Frontal cortex (tissue), 4 donors: ENCODE results near the gene KIF17. TPM values are rescaled to one million over a fixed set of nuclear protein-coding genes. Genes with fewer than 3 reads are reported as not detected.
A peak's percentile ranks its signal among the peaks of the same experiment; 100 is the strongest.

Source experiments
- DNase-seq, 2 donors: peaks; one replicate each; pipeline ENCODE4 v3.0.0; 2012; ENCODE audit warnings: low spot score in 2 of 2
- FAIRE-seq: peaks from 2 replicates; lab custom pipeline; 2012; peaks lifted over from hg19 to GRCh38; lab: Jason Lieb, UNC
- total RNA-seq: library from RNA; depleted of rRNA; stranded (reverse); fragments of >200 nt; gene quantifications from one replicate; pipeline ENCODE4 v1.2.3, GENCODE V29; 2014
- donor health status: control.
- donor health status: control.
- donor health status: control.

KIF17 gene
- total RNA-seq, 1 donor from 2014 or later, result 10.2 TPM

GRCh38 chr1:20666146-20666545 is 51.7 kb downstream of the KIF17 start:
- FAIRE-seq, result no peak
- no peak for DNase-seq

- DNase-seq (no peak), FAIRE-seq (no peak)
Observed at GRCh38 chr1:20665726-20666125, 52.1 kb downstream of the KIF17 start.

GRCh38 chr1:20663969-20664715 is 53.7 kb downstream of the KIF17 start:
- FAIRE-seq (no peak), DNase-seq (no peak)

- FAIRE-seq (no peak), DNase-seq (no peak)
Observed at GRCh38 chr1:20663365-20663764, 54.4 kb downstream of the KIF17 start.

GRCh38 chr1:20662110-20662475 is 55.7 kb downstream of the KIF17 start:
- FAIRE-seq, result no peak
- DNase-seq, result no peak

GRCh38 chr1:20661207-20662109 is 56.3 kb downstream of the KIF17 start, which contains the start of gene DDOST:
TSS of gene DDOST (minus strand) at chr1:20661369. CDS start at chr1:20661350, 19 bp downstream.
- DNase-seq (peak; percentile 92 to 98), FAIRE-seq (peak; percentile 89)

GRCh38 chr1:20660847-20661206 is 57.0 kb downstream of the KIF17 start:
- FAIRE-seq, result no peak

GRCh38 chr1:20660363-20660762 is 57.4 kb downstream of the KIF17 start:
- FAIRE-seq (no peak), DNase-seq (no peak)

More at GRCh38 chr1:20660847-20661206, 57.0 kb downstream of the KIF17 start:
- DNase-seq, result no peak

- DNase-seq, result no peak
- no peak for FAIRE-seq
Observed at GRCh38 chr1:20658166-20658915, 59.5 kb downstream of the KIF17 start.

GRCh38 chr1:20657024-20657423 is 60.8 kb downstream of the KIF17 start:
- DNase-seq (no peak), FAIRE-seq (no peak)

GRCh38 chr1:20654104-20654690 is 63.6 kb downstream of the KIF17 start:
- FAIRE-seq (no peak), DNase-seq (peak in 1 of 2 donors; percentile 41)

- no peak for FAIRE-seq
- DNase-seq, result no peak
Observed at GRCh38 chr1:20652300-20652699, 65.5 kb downstream of the KIF17 start.

GRCh38 chr1:20648946-20649345 is 68.9 kb downstream of the KIF17 start:
- no peak for FAIRE-seq
- no peak for DNase-seq

- FAIRE-seq, result no peak
- no peak for DNase-seq
Observed at GRCh38 chr1:20648438-20648837, 69.4 kb downstream of the KIF17 start.

- no peak for DNase-seq
- FAIRE-seq, result no peak
Observed at GRCh38 chr1:20645414-20645813, 72.4 kb downstream of the KIF17 start.

GRCh38 chr1:20644416-20644815 is 73.4 kb downstream of the KIF17 start:
- FAIRE-seq (no peak), DNase-seq (no peak)

GRCh38 chr1:20643080-20643479 is 74.7 kb downstream of the KIF17 start:
- DNase-seq (no peak), FAIRE-seq (no peak)

- FAIRE-seq (no peak), DNase-seq (no peak)
Observed at GRCh38 chr1:20641975-20642374, 75.8 kb downstream of the KIF17 start.

- FAIRE-seq, result no peak
- DNase-seq, result peak in 1 of 2 donors; percentile 59
Observed at GRCh38 chr1:20640183-20640597, 77.6 kb downstream of the KIF17 start.

- FAIRE-seq (no peak), DNase-seq (no peak)
Observed at GRCh38 chr1:20636785-20637347, 80.9 kb downstream of the KIF17 start.
